Measurements from ENCODE around the gene LYPD3.
"Not testable (repeated sequence)": the region's sequence is repeated elsewhere in the genome, so short reads cannot be mapped to it uniquely, and the experiment has no call there.

Gene LYPD3

GRCh38 chr19:43444091-43444490 lies 21.3 kb downstream of the LYPD3 start:
- not testable (repeated sequence) for H3K18ac ChIP-seq (ENCODE audit: low read length); H3K4ac ChIP-seq (ENCODE audit: low read depth, low read length); H3K4me3 ChIP-seq (ENCODE audit: low read length); H3K9ac ChIP-seq (ENCODE audit: low read length); H2BK120ac ChIP-seq (ENCODE audit: low read depth, low read length); H3K79me1 ChIP-seq (ENCODE audit: low read length); H2BK5ac ChIP-seq (ENCODE audit: low read length); H3K56ac ChIP-seq (ENCODE audit: low read length); H2BK15ac ChIP-seq (replicated peaks; ENCODE audit: low read depth); H3K79me2 ChIP-seq (ENCODE audit: control insufficient read depth, insufficient read depth, low read length); H3K36me3 ChIP-seq (ENCODE audit: control insufficient read depth, insufficient read depth, low read length); DNase-seq; H3K4me2 ChIP-seq (ENCODE audit: low read length); H4K5ac ChIP-seq (ENCODE audit: low read length); H3K27me3 ChIP-seq (ENCODE audit: insufficient read depth, low read length, poor library complexity); H3K23ac ChIP-seq (ENCODE audit: low read length); H4K8ac ChIP-seq (ENCODE audit: low read depth, low read length); H3K4me1 ChIP-seq (ENCODE audit: control insufficient read depth, low read depth, low read length); H2AK5ac ChIP-seq (ENCODE audit: low read length); H3K27ac ChIP-seq (ENCODE audit: low read depth, low read length)
- WGBS (ENCODE audit: extremely low coverage, insufficient coverage, low lambda C conversion rate): no CpG with 5 or more reads among the region's 9 CpGs

- Histone ChIP-seq H3K79me1 (ENCODE audit: low read length) (no peaks in the 10 kb centered on the region), H4K5ac (ENCODE audit: low read length) (no peak overlapping the region), H2AK5ac (ENCODE audit: low read length) (no peak overlapping the region), H2BK5ac (ENCODE audit: low read length) (no peak overlapping the region), H2BK15ac (replicated peaks; ENCODE audit: low read depth) (no peak overlapping the region), H3K4ac (ENCODE audit: low read depth, low read length) (no peak overlapping the region), H3K4me3 (ENCODE audit: low read length) (no peak overlapping the region), H3K27ac (ENCODE audit: low read depth, low read length) (no peak overlapping the region), H3K27me3 (ENCODE audit: insufficient read depth, low read length, poor library complexity) (no peaks in the 10 kb centered on the region), H3K36me3 (ENCODE audit: control insufficient read depth, insufficient read depth, low read length) (no peaks in the 10 kb centered on the region), H3K4me1 (ENCODE audit: control insufficient read depth, low read depth, low read length) (no peaks in the 10 kb centered on the region), H3K23ac (ENCODE audit: low read length) (no peak overlapping the region), H4K8ac (ENCODE audit: low read depth, low read length) (no peak overlapping the region), H3K9ac (ENCODE audit: low read length) (no peak overlapping the region), H3K79me2 (ENCODE audit: control insufficient read depth, insufficient read depth, low read length) (no peaks in the 10 kb centered on the region), H3K56ac (ENCODE audit: low read length) (no peak overlapping the region), H3K4me2 (ENCODE audit: low read length) (no peak overlapping the region), H2BK120ac (ENCODE audit: low read depth, low read length) (no peak overlapping the region), H3K18ac (ENCODE audit: low read length) (no peak overlapping the region)
- no CpG with 5 or more reads among the region's 3 CpGs for WGBS (ENCODE audit: extremely low coverage, insufficient coverage, low lambda C conversion rate)
- DNase-seq: no peak
Observed at GRCh38 chr19:43441716-43442115, 23.7 kb downstream of the LYPD3 start.

- H3K4me2 ChIP-seq (ENCODE audit: low read length): no peak overlapping the region
- H3K4me1 ChIP-seq (ENCODE audit: control insufficient read depth, low read depth, low read length): no peaks in the 10 kb centered on the region
- H3K27ac ChIP-seq (ENCODE audit: low read depth, low read length): no peak overlapping the region
- no peaks in the 10 kb centered on the region for H3K27me3 ChIP-seq (ENCODE audit: insufficient read depth, low read length, poor library complexity)
- H3K23ac ChIP-seq (ENCODE audit: low read length): no peak overlapping the region
- H4K5ac ChIP-seq (ENCODE audit: low read length): no peak overlapping the region
- no peak overlapping the region for H3K18ac ChIP-seq (ENCODE audit: low read length)
- H3K56ac ChIP-seq (ENCODE audit: low read length): no peak overlapping the region
- H4K8ac ChIP-seq (ENCODE audit: low read depth, low read length): no peak overlapping the region
- H2BK5ac ChIP-seq (ENCODE audit: low read length): no peak overlapping the region
- no peaks in the 10 kb centered on the region for H3K79me2 ChIP-seq (ENCODE audit: control insufficient read depth, insufficient read depth, low read length)
- no peak overlapping the region for H2AK5ac ChIP-seq (ENCODE audit: low read length)
- H2BK15ac ChIP-seq (replicated peaks; ENCODE audit: low read depth): no peak overlapping the region
- H3K4me3 ChIP-seq (ENCODE audit: low read length): no peak overlapping the region
- H3K79me1 ChIP-seq (ENCODE audit: low read length): no peaks in the 10 kb centered on the region
- no peak for DNase-seq
- H3K4ac ChIP-seq (ENCODE audit: low read depth, low read length): no peak overlapping the region
- H2BK120ac ChIP-seq (ENCODE audit: low read depth, low read length): no peak overlapping the region
- no peak overlapping the region for H3K9ac ChIP-seq (ENCODE audit: low read length)
- H3K36me3 ChIP-seq (ENCODE audit: control insufficient read depth, insufficient read depth, low read length): no peaks in the 10 kb centered on the region
Observed at GRCh38 chr19:43439709-43440063, 25.7 kb downstream of the LYPD3 start.

- WGBS (ENCODE audit: extremely low coverage, insufficient coverage, low lambda C conversion rate): no CpG with 5 or more reads among the region's 14 CpGs
- no peak for DNase-seq
- H3K27ac ChIP-seq (ENCODE audit: low read depth, low read length): no peak overlapping the region
Observed at GRCh38 chr19:43439032-43439708, 26.2 kb downstream of the LYPD3 start.

GRCh38 chr19:43438291-43439031 lies 26.9 kb downstream of the LYPD3 start:
- Histone ChIP-seq H2BK120ac (ENCODE audit: low read depth, low read length) (no peak overlapping the region), H2BK5ac (ENCODE audit: low read length) (no peak overlapping the region), H3K79me1 (ENCODE audit: low read length) (no peaks in the 10 kb centered on the region), H3K23ac (ENCODE audit: low read length) (no peak overlapping the region), H4K5ac (ENCODE audit: low read length) (no peak overlapping the region), H3K36me3 (ENCODE audit: control insufficient read depth, insufficient read depth, low read length) (no peaks in the 10 kb centered on the region), H3K4me2 (ENCODE audit: low read length) (no peak overlapping the region), H3K4me1 (ENCODE audit: control insufficient read depth, low read depth, low read length) (no peaks in the 10 kb centered on the region), H4K8ac (ENCODE audit: low read depth, low read length) (no peak overlapping the region), H3K27me3 (ENCODE audit: insufficient read depth, low read length, poor library complexity) (no peaks in the 10 kb centered on the region), H3K9ac (ENCODE audit: low read length) (no peak overlapping the region), H3K79me2 (ENCODE audit: control insufficient read depth, insufficient read depth, low read length) (no peaks in the 10 kb centered on the region), H3K18ac (ENCODE audit: low read length) (no peak overlapping the region), H3K4ac (ENCODE audit: low read depth, low read length) (no peak overlapping the region), H3K56ac (ENCODE audit: low read length) (no peak overlapping the region), H2BK15ac (replicated peaks; ENCODE audit: low read depth) (no peak overlapping the region), H3K4me3 (ENCODE audit: low read length) (no peak overlapping the region), H3K27ac (ENCODE audit: low read depth, low read length) (no peak overlapping the region), H2AK5ac (ENCODE audit: low read length) (no peak overlapping the region)
- no CpG with 5 or more reads among the region's 9 CpGs for WGBS (ENCODE audit: extremely low coverage, insufficient coverage, low lambda C conversion rate)
- DNase-seq: no peak

More at GRCh38 chr19:43439032-43439708, 26.2 kb downstream of the LYPD3 start:
- no peak overlapping the region for H3K18ac ChIP-seq (ENCODE audit: low read length)
- H3K79me1 ChIP-seq (ENCODE audit: low read length): no peaks in the 10 kb centered on the region
- H3K4ac ChIP-seq (ENCODE audit: low read depth, low read length): no peak overlapping the region
- H2BK15ac ChIP-seq (replicated peaks; ENCODE audit: low read depth): no peak overlapping the region
- no peak overlapping the region for H2AK5ac ChIP-seq (ENCODE audit: low read length)
- H4K8ac ChIP-seq (ENCODE audit: low read depth, low read length): no peak overlapping the region
- H4K5ac ChIP-seq (ENCODE audit: low read length): no peak overlapping the region
- H3K36me3 ChIP-seq (ENCODE audit: control insufficient read depth, insufficient read depth, low read length): no peaks in the 10 kb centered on the region
- no peaks in the 10 kb centered on the region for H3K79me2 ChIP-seq (ENCODE audit: control insufficient read depth, insufficient read depth, low read length)
- H3K9ac ChIP-seq (ENCODE audit: low read length): no peak overlapping the region
- no peaks in the 10 kb centered on the region for H3K27me3 ChIP-seq (ENCODE audit: insufficient read depth, low read length, poor library complexity)
- no peak overlapping the region for H3K4me2 ChIP-seq (ENCODE audit: low read length)
- H3K23ac ChIP-seq (ENCODE audit: low read length): no peak overlapping the region
- H2BK120ac ChIP-seq (ENCODE audit: low read depth, low read length): no peak overlapping the region
- H2BK5ac ChIP-seq (ENCODE audit: low read length): no peak overlapping the region
- H3K56ac ChIP-seq (ENCODE audit: low read length): no peak overlapping the region
- no peak overlapping the region for H3K4me3 ChIP-seq (ENCODE audit: low read length)
- H3K4me1 ChIP-seq (ENCODE audit: control insufficient read depth, low read depth, low read length): no peaks in the 10 kb centered on the region

GRCh38 chr19:43437712-43438111 lies 27.7 kb downstream of the LYPD3 start:
- no peak overlapping the region for H3K56ac ChIP-seq (ENCODE audit: low read length)
- H3K4ac ChIP-seq (ENCODE audit: low read depth, low read length): no peak overlapping the region
- no peaks in the 10 kb centered on the region for H3K79me2 ChIP-seq (ENCODE audit: control insufficient read depth, insufficient read depth, low read length)
- H2AK5ac ChIP-seq (ENCODE audit: low read length): no peak overlapping the region
- no peak overlapping the region for H2BK120ac ChIP-seq (ENCODE audit: low read depth, low read length)
- no peak overlapping the region for H2BK15ac ChIP-seq (replicated peaks; ENCODE audit: low read depth)
- H3K4me1 ChIP-seq (ENCODE audit: control insufficient read depth, low read depth, low read length): no peaks in the 10 kb centered on the region
- H3K4me2 ChIP-seq (ENCODE audit: low read length): no peak overlapping the region
- H3K27ac ChIP-seq (ENCODE audit: low read depth, low read length): no peak overlapping the region
- no peak overlapping the region for H3K23ac ChIP-seq (ENCODE audit: low read length)
- no peak overlapping the region for H4K5ac ChIP-seq (ENCODE audit: low read length)
- H3K4me3 ChIP-seq (ENCODE audit: low read length): no peak overlapping the region
- no peak overlapping the region for H3K18ac ChIP-seq (ENCODE audit: low read length)
- no peak overlapping the region for H2BK5ac ChIP-seq (ENCODE audit: low read length)
- no peak overlapping the region for H3K9ac ChIP-seq (ENCODE audit: low read length)
- H3K27me3 ChIP-seq (ENCODE audit: insufficient read depth, low read length, poor library complexity): no peaks in the 10 kb centered on the region
- no peak for DNase-seq
- no peaks in the 10 kb centered on the region for H3K36me3 ChIP-seq (ENCODE audit: control insufficient read depth, insufficient read depth, low read length)
- H4K8ac ChIP-seq (ENCODE audit: low read depth, low read length): no peak overlapping the region
- no CpG with 5 or more reads among the region's 6 CpGs for WGBS (ENCODE audit: extremely low coverage, insufficient coverage, low lambda C conversion rate)
- no peaks in the 10 kb centered on the region for H3K79me1 ChIP-seq (ENCODE audit: low read length)

Measured in mesendoderm (in vitro differentiated cells).